Lung (tissue), 12 donors: ENCODE data around the gene ARHGAP18. TPM values are rescaled to one million over a fixed set of nuclear protein-coding genes. Genes with fewer than 3 reads are reported as not detected.

Experiments
- ATAC-seq: fragments of 200-7000 bp; cut with Tn5 transposase; one replicate; pipeline ENCODE4 v1.9.1; 2020; ENCODE audit warnings: moderate number of reproducible peaks; ENCODE audit not compliant: insufficient read depth, low FRiP score
- DNase-seq, 3 donors: peaks; one replicate each; pipeline ENCODE4 v3.0.0-alpha.2; 2013 to 2017
- H3K27ac ChIP-seq, 2 donors: one replicate each; pipeline ENCODE4 v1.5.1; 2013; ENCODE audit warnings: mild to moderate bottlenecking in 2 of 2, moderate library complexity in 2 of 2, control low read depth in 1 of 2, inconsistent platforms in 1 of 2, low read depth in 1 of 2, low read length in 1 of 2
- H3K27me3 ChIP-seq, 3 donors: one replicate each; pipeline ENCODE4 v1.5.1; 2013; ENCODE audit warnings: low read length in 2 of 3; ENCODE audit not compliant: control insufficient read depth in 3 of 3, insufficient read depth in 3 of 3
- H3K36me3 ChIP-seq, 4 donors: one replicate each; pipeline ENCODE4 v1.5.1; 2013; ENCODE audit warnings: low read length in 4 of 4, mild to moderate bottlenecking in 1 of 4, moderate library complexity in 1 of 4; ENCODE audit not compliant: control insufficient read depth in 4 of 4, insufficient read depth in 4 of 4
- H3K4me1 ChIP-seq, 5 donors: one replicate each; pipeline ENCODE4 v1.5.1; 2013; ENCODE audit warnings: low read length in 5 of 5, mild to moderate bottlenecking in 2 of 5, moderate library complexity in 1 of 5; ENCODE audit not compliant: control insufficient read depth in 5 of 5, insufficient read depth in 5 of 5
- H3K4me3 ChIP-seq: one replicate; pipeline ENCODE4 v1.5.1; 2013; ENCODE audit warnings: mild to moderate bottlenecking, control low read depth, moderate library complexity
- H3K9ac ChIP-seq, 2 donors: one replicate each; pipeline ENCODE4 v1.5.1; 2013; ENCODE audit warnings: low read length in 2 of 2, control low read depth in 1 of 2; ENCODE audit not compliant: insufficient read depth in 1 of 2
- H3K9me3 ChIP-seq, 4 donors: one replicate each; pipeline ENCODE4 v1.5.1; 2013; ENCODE audit warnings: low read length in 3 of 4, mild to moderate bottlenecking in 1 of 4, moderate library complexity in 1 of 4; ENCODE audit not compliant: control insufficient read depth in 4 of 4, insufficient read depth in 3 of 4
- CTCF ChIP-seq: IDR thresholded peaks from 2 replicates; pipeline ENCODE4 v1.5.1; 2012; ENCODE audit warnings: mild to moderate bottlenecking; ENCODE audit errors: control extremely low read depth, extremely low read depth
- WGBS, 2 donors: extraction: QIAGEN DNeasy Blood & Tissue Kit; methylation state at CpG; one replicate each; pipeline ENCODE4 v1.1.7; 2013; 5-methylcytosine and 5-hydroxymethylcytosine counted together
- polyA plus RNA-seq, 2 donors: library from polyadenylated mRNA; stranded (reverse); fragments of 200-250 nt; gene quantifications; one replicate each; pipeline ENCODE4 v1.2.1, GENCODE V29; 2013
- total RNA-seq, 2 donors: library from RNA; depleted of rRNA in 1 of 2; stranded (reverse); fragments of >200 nt in 1 of 2; gene quantifications; one replicate each; pipeline ENCODE4 v1.2.1, GENCODE V29; 2014 to 2021
- donor health status: control.
- donor health status: control.
- donor health status: Bipolar disorder and iron deficiency.
- donor health status: healthy.
- donor health status: DM: yes; HTN: yes; CAD: no.

Gene ARHGAP18
- total and polyA plus RNA-seq, 4 donors = 16.4 to 70.7 (median 33.0) TPM

- 96 to 97% methylated on average over 3 of the region's 3 CpGs for WGBS, 2 donors
- Histone ChIP-seq H3K27ac (no peak overlapping the region), H3K4me1 (peaks cover 0 to 21% (median 0%) of the 10 kb centered on the region in 5 donors), H3K36me3 (peaks cover 0 to 6% (median 0%) of the 10 kb centered on the region in 4 donors), H3K9ac (no peak overlapping the region), H3K9me3 (no peaks in the 10 kb centered on the region), H3K4me3 (no peak overlapping the region), H3K27me3 (no peaks in the 10 kb centered on the region)
- no peak for TF ChIP-seq CTCF
- DNase-seq (peak; percentile 54 to 94 (median 86)), ATAC-seq (no peak)
Measured at GRCh38 chr6:129635396-129636130, 74.4 kb downstream of the ARHGAP18 start.

DNA sequence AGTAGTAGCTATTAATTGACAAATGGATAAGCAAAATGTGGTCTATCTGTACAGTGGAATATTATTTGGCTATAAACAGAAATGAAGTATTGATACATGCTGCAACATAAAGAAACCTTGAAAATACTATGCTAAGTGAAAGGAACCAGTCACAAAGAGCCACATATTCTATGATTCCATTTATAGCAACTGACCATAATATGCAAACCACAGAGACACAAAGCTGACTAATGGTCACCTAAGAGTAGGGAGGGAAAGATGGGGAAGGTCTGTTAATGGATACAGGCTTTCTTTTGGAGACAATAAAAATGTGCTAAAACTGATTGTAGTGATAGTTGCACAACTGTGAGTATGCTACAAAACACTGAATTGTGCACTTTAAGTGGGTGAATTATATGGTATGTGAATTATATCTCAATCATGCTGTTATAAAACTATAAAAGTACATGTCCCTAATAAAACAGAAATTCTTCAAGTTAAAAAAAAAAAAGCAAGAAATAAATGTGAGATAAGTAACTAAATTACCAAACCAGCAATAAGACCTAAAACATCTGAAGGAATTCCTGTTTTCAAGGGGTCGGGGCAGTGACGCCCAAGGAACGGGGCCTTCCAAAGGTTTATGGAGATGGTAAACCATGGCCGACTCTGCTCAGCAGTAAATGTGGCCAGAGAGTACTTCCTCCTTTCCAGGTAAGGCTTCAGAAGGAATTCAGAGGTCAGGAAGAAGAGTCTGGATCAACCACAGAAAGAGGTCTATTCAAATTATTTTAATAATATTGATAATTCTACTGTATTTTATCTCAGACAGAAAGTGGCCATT lies 75.4 kb downstream of the ARHGAP18 start:
- no peak for ATAC-seq
- Histone ChIP-seq H3K4me3 (no peak overlapping the region), H3K27ac (no peak overlapping the region), H3K27me3 (no peaks in the 10 kb centered on the region), H3K36me3 (peaks cover 0 to 7% (median 0%) of the 10 kb centered on the region in 4 donors), H3K9ac (no peak overlapping the region), H3K4me1 (peaks cover 0 to 21% (median 0%) of the 10 kb centered on the region in 5 donors), H3K9me3 (no peaks in the 10 kb centered on the region)
- WGBS, 2 donors = 92 to 95% methylated on average over 4 of the region's 4 CpGs
- DNase-seq = no peak
- TF ChIP-seq CTCF = no peak

GRCh38 chr6:129633529-129633928 lies 76.4 kb downstream of the ARHGAP18 start:
- Histone ChIP-seq H3K9me3 (no peaks in the 10 kb centered on the region), H3K27me3 (no peaks in the 10 kb centered on the region), H3K36me3 (peaks cover 0 to 9% (median 0%) of the 10 kb centered on the region in 4 donors), H3K27ac (no peak overlapping the region), H3K4me3 (no peak overlapping the region), H3K9ac (no peak overlapping the region), H3K4me1 (peaks cover 0 to 10% (median 0%) of the 10 kb centered on the region in 5 donors)
- ATAC-seq (no peak), DNase-seq (no peak)
- TF ChIP-seq CTCF = no peak
- WGBS, 2 donors = 89 to 95% methylated on average over 3 of the region's 3 CpGs
